ENCODE data around the gene SLC5A2.
A peak's percentile ranks its signal among the peaks of the same experiment; 100 is the strongest.

The SLC5A2 gene

DNA sequence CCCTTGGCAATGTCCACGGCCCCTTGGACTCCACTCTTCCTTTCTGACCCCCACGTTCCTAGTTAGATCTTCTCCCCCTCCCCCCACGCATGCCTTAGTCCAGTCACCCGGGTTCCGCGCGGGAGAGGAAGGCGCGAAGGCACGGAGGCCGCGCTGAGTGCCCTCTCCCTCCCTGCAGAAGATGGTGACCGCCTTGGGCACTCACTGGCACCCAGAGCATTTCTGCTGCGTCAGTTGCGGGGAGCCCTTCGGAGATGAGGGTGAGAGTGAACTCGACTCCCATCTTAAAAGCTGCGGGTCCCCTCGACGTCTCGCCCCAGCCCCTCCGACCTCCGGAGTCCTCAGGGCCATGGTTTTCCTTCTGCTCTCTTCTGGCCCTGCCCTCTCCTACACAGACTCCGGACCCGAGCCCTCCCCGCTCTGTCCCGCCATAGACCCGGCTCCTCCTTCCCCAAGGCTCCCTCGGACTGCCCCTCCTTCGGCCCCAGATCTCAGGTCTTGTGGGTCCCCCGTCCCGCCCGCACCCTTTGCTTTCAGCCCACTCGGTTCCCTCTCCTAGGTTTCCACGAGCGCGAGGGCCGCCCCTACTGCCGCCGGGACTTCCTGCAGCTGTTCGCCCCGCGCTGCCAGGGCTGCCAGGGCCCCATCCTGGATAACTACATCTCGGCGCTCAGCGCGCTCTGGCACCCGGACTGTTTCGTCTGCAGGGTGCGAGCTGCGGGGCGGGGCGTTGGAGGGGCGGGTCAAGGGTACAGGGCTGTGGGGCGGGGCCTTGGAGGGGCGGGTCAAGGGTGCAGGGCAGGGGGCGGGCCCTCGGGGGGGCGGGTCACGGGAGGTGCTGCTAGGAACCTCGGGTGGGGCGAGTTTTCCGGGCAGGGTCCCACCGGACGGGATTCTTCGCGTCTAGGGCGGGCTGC lies 6.4 kb upstream of the SLC5A2 start:
- Histone ChIP-seq H3K27me3 (ENCODE audit: insufficient read depth, low read length, poor library complexity) (peaks cover 3% of the 10 kb centered on the region), H4K8ac (ENCODE audit: low read depth, low read length) (no peak overlapping the region), H3K36me3 (ENCODE audit: control insufficient read depth, insufficient read depth, low read length) (no peaks in the 10 kb centered on the region), H3K56ac (ENCODE audit: low read length) (peak overlapping the region; percentile 85), H3K79me2 (ENCODE audit: control insufficient read depth, insufficient read depth, low read length) (no peaks in the 10 kb centered on the region), H3K23ac (ENCODE audit: low read length) (peak overlapping the region; percentile 89), H2BK5ac (ENCODE audit: low read length) (no peak overlapping the region), H4K5ac (ENCODE audit: low read length) (no peak overlapping the region), H3K4ac (ENCODE audit: low read depth, low read length) (no peak overlapping the region), H3K4me2 (ENCODE audit: low read length) (peak overlapping the region; percentile 88), H3K27ac (ENCODE audit: low read depth, low read length) (no peak overlapping the region), H3K9ac (ENCODE audit: low read length) (peak overlapping the region; percentile 66), H3K4me1 (ENCODE audit: control insufficient read depth, low read depth, low read length) (no peaks in the 10 kb centered on the region), H2BK120ac (ENCODE audit: low read depth, low read length) (no peak overlapping the region), H3K79me1 (ENCODE audit: low read length) (no peaks in the 10 kb centered on the region), H2AK5ac (ENCODE audit: low read length) (no peak overlapping the region), H2BK15ac (replicated peaks; ENCODE audit: low read depth) (no peak overlapping the region), H3K18ac (ENCODE audit: low read length) (peak overlapping the region; percentile 24), H3K4me3 (ENCODE audit: low read length) (peak overlapping the region; percentile 36)
- peak; percentile 78 for DNase-seq
- no CpG with 5 or more reads among the region's 68 CpGs for WGBS (ENCODE audit: extremely low coverage, insufficient coverage, low lambda C conversion rate)

DNA sequence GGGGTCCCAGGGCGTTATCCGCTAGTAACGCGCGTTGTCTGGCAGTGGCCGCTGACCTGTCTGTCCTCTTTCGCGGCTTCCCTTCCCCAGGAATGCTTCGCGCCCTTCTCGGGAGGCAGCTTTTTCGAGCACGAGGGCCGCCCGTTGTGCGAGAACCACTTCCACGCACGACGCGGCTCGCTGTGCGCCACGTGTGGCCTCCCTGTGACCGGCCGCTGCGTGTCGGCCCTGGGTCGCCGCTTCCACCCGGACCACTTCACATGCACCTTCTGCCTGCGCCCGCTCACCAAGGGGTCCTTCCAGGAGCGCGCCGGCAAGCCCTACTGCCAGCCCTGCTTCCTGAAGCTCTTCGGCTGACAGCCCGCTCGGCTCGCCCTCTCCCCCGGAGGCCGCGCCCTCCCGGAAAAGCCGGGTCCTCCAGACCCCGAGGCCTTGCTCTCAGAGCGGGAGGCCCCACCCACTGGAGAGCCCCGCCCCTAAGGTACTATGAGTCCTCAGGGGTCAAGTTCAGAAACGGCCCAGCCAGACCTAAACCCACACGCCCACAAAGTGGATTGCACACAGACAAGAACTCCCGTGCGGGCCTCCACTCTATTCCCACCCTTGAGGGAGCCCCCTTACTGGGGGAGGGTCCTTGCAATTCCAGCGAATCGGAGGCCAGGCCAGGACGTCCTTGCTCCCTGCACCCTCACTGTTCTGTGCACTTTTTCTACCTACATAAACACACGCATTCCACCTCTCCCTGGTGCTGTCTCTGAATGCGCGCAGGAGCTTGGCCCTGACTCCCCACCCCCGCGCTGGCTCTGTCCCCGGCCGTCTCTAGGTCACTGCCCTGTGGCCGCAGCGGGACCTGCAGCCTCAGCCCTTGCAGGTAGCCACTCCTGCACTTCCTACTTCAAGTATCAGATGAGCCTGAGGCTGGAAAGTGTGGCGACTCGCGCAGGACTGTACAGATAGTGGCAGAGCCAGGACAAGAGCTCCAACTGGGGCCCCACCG lies 5.4 kb upstream of the SLC5A2 start:
- Histone ChIP-seq H3K4me3 (ENCODE audit: low read length) (peak overlapping the region; percentile 8), H3K27me3 (ENCODE audit: insufficient read depth, low read length, poor library complexity) (peaks cover 3% of the 10 kb centered on the region)
- WGBS (ENCODE audit: extremely low coverage, insufficient coverage, low lambda C conversion rate), result no CpG with 5 or more reads among the region's 67 CpGs

DNA sequence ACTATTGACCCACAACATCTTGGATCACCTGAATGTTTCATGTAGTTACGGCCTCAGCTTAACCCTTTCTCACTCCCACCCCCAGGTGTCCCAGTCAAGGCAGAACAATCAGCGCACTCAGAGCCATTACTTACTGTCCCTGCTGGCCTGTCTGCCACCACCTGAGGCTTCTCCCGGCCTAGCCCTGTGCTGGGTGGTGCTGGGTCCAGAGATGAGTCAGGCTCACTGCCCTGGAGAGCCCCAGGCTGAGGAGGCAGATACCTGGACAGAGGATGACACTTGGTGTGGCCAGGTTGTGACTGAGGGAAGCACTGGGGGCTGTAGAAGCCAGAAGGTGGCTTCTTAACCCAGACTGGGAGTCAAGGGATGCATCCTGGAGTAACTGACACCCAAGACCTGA lies 4.0 kb upstream of the SLC5A2 start:
- no peak for DNase-seq
- H3K9ac ChIP-seq (ENCODE audit: low read length), result no peak overlapping the region
- no peak overlapping the region for H2BK15ac ChIP-seq (replicated peaks; ENCODE audit: low read depth)
- no peak overlapping the region for H4K5ac ChIP-seq (ENCODE audit: low read length)
- H3K79me1 ChIP-seq (ENCODE audit: low read length), result no peaks in the 10 kb centered on the region
- H3K79me2 ChIP-seq (ENCODE audit: control insufficient read depth, insufficient read depth, low read length), result no peaks in the 10 kb centered on the region
- H3K4me2 ChIP-seq (ENCODE audit: low read length), result no peak overlapping the region
- H2AK5ac ChIP-seq (ENCODE audit: low read length), result no peak overlapping the region
- H3K56ac ChIP-seq (ENCODE audit: low read length), result no peak overlapping the region
- H2BK120ac ChIP-seq (ENCODE audit: low read depth, low read length), result no peak overlapping the region
- peaks cover 3% of the 10 kb centered on the region for H3K27me3 ChIP-seq (ENCODE audit: insufficient read depth, low read length, poor library complexity)
- WGBS (ENCODE audit: extremely low coverage, insufficient coverage, low lambda C conversion rate), result no CpG with 5 or more reads among the region's 3 CpGs
- H3K18ac ChIP-seq (ENCODE audit: low read length), result no peak overlapping the region
- no peak overlapping the region for H3K4me3 ChIP-seq (ENCODE audit: low read length)
- H3K4me1 ChIP-seq (ENCODE audit: control insufficient read depth, low read depth, low read length), result no peaks in the 10 kb centered on the region
- no peak overlapping the region for H3K23ac ChIP-seq (ENCODE audit: low read length)
- H3K36me3 ChIP-seq (ENCODE audit: control insufficient read depth, insufficient read depth, low read length), result no peaks in the 10 kb centered on the region
- H3K4ac ChIP-seq (ENCODE audit: low read depth, low read length), result no peak overlapping the region
- H4K8ac ChIP-seq (ENCODE audit: low read depth, low read length), result no peak overlapping the region
- H3K27ac ChIP-seq (ENCODE audit: low read depth, low read length), result no peak overlapping the region
- no peak overlapping the region for H2BK5ac ChIP-seq (ENCODE audit: low read length)

More for the DNA sequence above, 5.4 kb upstream of the SLC5A2 start:
- H4K5ac ChIP-seq (ENCODE audit: low read length), result no peak overlapping the region
- H2BK120ac ChIP-seq (ENCODE audit: low read depth, low read length), result no peak overlapping the region
- H3K56ac ChIP-seq (ENCODE audit: low read length), result peak overlapping the region; percentile 81
- no peak overlapping the region for H3K4ac ChIP-seq (ENCODE audit: low read depth, low read length)
- H4K8ac ChIP-seq (ENCODE audit: low read depth, low read length), result no peak overlapping the region
- H3K4me1 ChIP-seq (ENCODE audit: control insufficient read depth, low read depth, low read length), result no peaks in the 10 kb centered on the region
- H2BK15ac ChIP-seq (replicated peaks; ENCODE audit: low read depth), result no peak overlapping the region
- no peak overlapping the region for H3K18ac ChIP-seq (ENCODE audit: low read length)
- H3K23ac ChIP-seq (ENCODE audit: low read length), result no peak overlapping the region
- H2BK5ac ChIP-seq (ENCODE audit: low read length), result no peak overlapping the region
- DNase-seq, result peak; percentile 87
- H3K79me1 ChIP-seq (ENCODE audit: low read length), result no peaks in the 10 kb centered on the region
- H3K36me3 ChIP-seq (ENCODE audit: control insufficient read depth, insufficient read depth, low read length), result no peaks in the 10 kb centered on the region
- H3K9ac ChIP-seq (ENCODE audit: low read length), result peak overlapping the region; percentile 66
- no peak overlapping the region for H3K27ac ChIP-seq (ENCODE audit: low read depth, low read length)
- no peaks in the 10 kb centered on the region for H3K79me2 ChIP-seq (ENCODE audit: control insufficient read depth, insufficient read depth, low read length)
- H3K4me2 ChIP-seq (ENCODE audit: low read length), result peak overlapping the region; percentile 63
- H2AK5ac ChIP-seq (ENCODE audit: low read length), result no peak overlapping the region

DNA sequence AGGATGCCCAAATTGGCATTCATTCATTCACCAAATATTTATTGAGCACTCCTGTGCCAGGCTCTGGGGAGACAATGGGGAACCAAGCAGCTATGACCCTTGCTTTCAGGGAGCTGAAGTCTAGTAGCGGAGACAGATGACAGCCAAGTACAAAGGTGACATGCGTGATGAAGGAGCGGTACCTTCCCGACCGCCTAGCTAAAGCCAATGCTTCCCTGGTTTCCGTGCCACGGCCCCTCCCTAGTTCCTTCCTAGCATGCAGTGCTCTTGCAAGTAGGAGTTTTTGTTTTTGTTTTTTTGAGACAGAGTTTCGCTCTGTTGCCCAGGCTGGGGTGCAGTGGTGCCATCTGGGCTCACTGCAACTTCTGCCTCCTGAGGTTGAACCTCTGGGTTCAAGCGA lies 3.2 kb upstream of the SLC5A2 start:
- no peaks in the 10 kb centered on the region for H3K79me1 ChIP-seq (ENCODE audit: low read length)
- no peak overlapping the region for H4K5ac ChIP-seq (ENCODE audit: low read length)
- H3K18ac ChIP-seq (ENCODE audit: low read length), result no peak overlapping the region
- no peak overlapping the region for H4K8ac ChIP-seq (ENCODE audit: low read depth, low read length)
- no peak overlapping the region for H3K4ac ChIP-seq (ENCODE audit: low read depth, low read length)
- no CpG with 5 or more reads among the region's 9 CpGs for WGBS (ENCODE audit: extremely low coverage, insufficient coverage, low lambda C conversion rate)
- H2BK120ac ChIP-seq (ENCODE audit: low read depth, low read length), result no peak overlapping the region
- no peak for DNase-seq
- H3K9ac ChIP-seq (ENCODE audit: low read length), result no peak overlapping the region
- H3K27me3 ChIP-seq (ENCODE audit: insufficient read depth, low read length, poor library complexity), result peaks cover 3% of the 10 kb centered on the region
- H3K56ac ChIP-seq (ENCODE audit: low read length), result no peak overlapping the region
- no peaks in the 10 kb centered on the region for H3K79me2 ChIP-seq (ENCODE audit: control insufficient read depth, insufficient read depth, low read length)
- H2AK5ac ChIP-seq (ENCODE audit: low read length), result no peak overlapping the region
- no peak overlapping the region for H2BK15ac ChIP-seq (replicated peaks; ENCODE audit: low read depth)
- no peak overlapping the region for H3K4me3 ChIP-seq (ENCODE audit: low read length)
- H3K4me1 ChIP-seq (ENCODE audit: control insufficient read depth, low read depth, low read length), result no peaks in the 10 kb centered on the region
- H3K36me3 ChIP-seq (ENCODE audit: control insufficient read depth, insufficient read depth, low read length), result no peaks in the 10 kb centered on the region
- H2BK5ac ChIP-seq (ENCODE audit: low read length), result no peak overlapping the region
- H3K27ac ChIP-seq (ENCODE audit: low read depth, low read length), result no peak overlapping the region
- H3K23ac ChIP-seq (ENCODE audit: low read length), result no peak overlapping the region
- no peak overlapping the region for H3K4me2 ChIP-seq (ENCODE audit: low read length)

DNA sequence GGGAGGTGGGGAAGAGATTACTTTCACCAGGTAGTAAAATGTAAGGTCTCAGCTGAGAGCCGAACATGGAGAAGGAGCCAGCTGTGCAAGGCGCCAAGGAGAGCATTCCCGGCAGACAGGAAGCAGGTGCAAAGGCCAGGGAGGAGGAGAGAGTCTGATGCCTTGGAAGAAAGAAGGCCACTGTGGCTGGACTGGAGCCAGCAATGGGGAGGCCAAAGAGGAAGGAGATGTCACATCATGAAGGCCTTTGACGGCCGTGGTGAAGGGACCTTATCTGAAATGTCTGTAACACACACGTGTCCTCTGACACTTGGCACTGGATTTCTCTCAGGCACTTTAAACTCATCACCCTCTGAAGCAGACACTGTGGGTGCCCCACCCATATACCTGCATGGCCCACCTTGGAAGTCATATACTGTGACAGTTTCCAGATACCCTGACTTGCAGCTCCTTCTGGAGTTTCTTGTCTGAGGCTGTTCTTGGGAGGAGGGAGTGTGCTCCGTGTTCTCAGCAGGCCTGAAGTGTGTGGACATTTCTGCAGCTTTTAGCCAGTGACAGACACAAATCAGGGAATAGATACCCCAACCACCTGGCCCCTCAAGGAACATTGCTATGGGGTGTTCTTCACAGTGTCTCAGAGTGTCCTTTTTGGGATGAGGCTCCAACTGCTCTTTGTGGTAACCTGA lies 1.9 kb upstream of the SLC5A2 start:
- Histone ChIP-seq H3K18ac (ENCODE audit: low read length) (no peak overlapping the region), H4K8ac (ENCODE audit: low read depth, low read length) (no peak overlapping the region), H3K79me2 (ENCODE audit: control insufficient read depth, insufficient read depth, low read length) (no peaks in the 10 kb centered on the region), H3K36me3 (ENCODE audit: control insufficient read depth, insufficient read depth, low read length) (no peaks in the 10 kb centered on the region), H3K27ac (ENCODE audit: low read depth, low read length) (no peak overlapping the region), H3K4ac (ENCODE audit: low read depth, low read length) (no peak overlapping the region), H2BK5ac (ENCODE audit: low read length) (no peak overlapping the region), H3K9ac (ENCODE audit: low read length) (no peak overlapping the region), H2AK5ac (ENCODE audit: low read length) (no peak overlapping the region), H3K23ac (ENCODE audit: low read length) (no peak overlapping the region), H3K4me3 (ENCODE audit: low read length) (no peak overlapping the region), H3K4me2 (ENCODE audit: low read length) (no peak overlapping the region), H3K56ac (ENCODE audit: low read length) (no peak overlapping the region), H3K27me3 (ENCODE audit: insufficient read depth, low read length, poor library complexity) (no peaks in the 10 kb centered on the region), H3K79me1 (ENCODE audit: low read length) (no peaks in the 10 kb centered on the region), H4K5ac (ENCODE audit: low read length) (no peak overlapping the region), H3K4me1 (ENCODE audit: control insufficient read depth, low read depth, low read length) (no peaks in the 10 kb centered on the region), H2BK120ac (ENCODE audit: low read depth, low read length) (no peak overlapping the region), H2BK15ac (replicated peaks; ENCODE audit: low read depth) (no peak overlapping the region)
- DNase-seq, result no peak
- WGBS (ENCODE audit: extremely low coverage, insufficient coverage, low lambda C conversion rate), result no CpG with 5 or more reads among the region's 7 CpGs
